OCI-M2 (cell line): ENCODE data around the gene CNIH2.
"Not testable (repeated sequence)": the region's sequence is repeated elsewhere in the genome, so short reads cannot be mapped to it uniquely, and the experiment has no call there.

Source experiments
- DNase-seq: peaks from one replicate; lab custom pipeline; 2025; ENCODE audit not compliant: unreplicated experiment; lab: John Stamatoyannopoulos, UW

The CNIH2 gene

DNA sequence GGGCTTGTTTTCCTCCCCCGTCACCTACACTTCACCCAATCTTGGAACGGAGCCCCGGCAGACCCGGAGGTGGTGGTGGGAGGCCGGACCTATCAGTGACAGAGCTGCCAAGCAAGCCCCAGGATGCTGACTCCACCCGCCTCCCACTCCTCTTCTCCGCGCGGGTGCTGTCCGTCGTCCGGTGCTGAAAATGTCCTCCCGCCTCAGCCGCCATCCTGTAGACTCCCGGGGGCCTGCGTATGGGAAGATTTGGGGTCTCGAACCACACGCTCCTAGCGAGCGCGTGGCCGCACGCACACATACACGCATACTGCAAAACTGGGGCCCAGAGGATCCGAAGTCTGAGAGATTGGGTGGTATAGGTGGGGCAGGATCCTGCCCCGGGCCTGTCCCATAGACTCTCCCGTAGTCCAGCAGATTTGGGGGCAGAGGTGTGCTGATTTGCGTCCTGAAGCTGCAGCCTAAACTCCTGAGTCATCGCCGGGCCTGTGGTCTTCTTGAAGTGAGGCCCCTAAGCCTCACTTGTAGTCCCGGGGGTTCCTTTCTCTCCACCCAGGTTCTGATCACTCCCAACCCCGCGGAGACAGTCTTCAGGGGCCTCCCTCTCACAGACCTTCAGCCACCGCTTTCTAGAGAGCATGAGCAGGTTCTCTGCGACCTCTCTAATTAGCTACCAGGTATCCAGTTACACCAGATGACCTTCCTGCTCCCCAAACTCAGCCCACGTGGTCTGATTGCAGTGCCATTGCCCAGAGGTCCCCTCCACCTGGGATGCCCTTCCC, 11.8 kb downstream of the CNIH2 start:
- DNase-seq: peak; percentile 80

DNA sequence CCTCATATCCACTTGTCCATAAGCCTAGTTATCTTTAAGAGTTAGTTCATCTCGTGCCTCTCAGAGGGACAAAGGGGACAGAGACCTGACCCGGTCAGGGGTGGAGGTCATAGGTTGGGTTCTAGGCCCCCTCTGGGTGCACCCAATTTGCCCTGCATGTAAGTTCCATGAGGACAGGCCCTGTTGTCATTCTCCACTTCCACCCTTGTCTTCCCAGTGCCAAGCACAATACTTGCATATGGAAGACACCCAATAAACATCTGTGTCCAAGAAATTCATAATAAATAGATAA, 12.3 kb downstream of the CNIH2 start:
- DNase-seq: no peak

DNA sequence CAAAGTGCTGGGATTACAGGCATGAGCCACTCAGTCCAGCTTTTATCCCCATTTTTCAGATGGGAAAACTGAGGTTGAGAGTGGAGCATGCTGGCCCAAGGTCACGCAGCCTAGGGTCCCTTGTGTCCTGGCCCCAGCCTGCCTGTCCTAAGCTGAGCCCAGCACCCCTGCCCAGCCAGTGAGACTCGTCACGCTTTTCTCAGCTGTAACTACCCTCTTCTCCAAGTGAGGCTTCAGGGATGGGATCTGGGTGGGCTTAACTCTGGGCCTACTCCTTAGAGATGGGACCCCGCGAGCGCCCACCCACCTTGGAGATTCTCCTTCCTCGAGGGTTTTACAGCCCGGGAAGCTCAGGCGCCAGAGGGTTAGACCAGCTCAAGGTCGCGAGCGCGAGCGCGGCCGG, 13.3 kb downstream of the CNIH2 start:
- no peak for DNase-seq

DNA sequence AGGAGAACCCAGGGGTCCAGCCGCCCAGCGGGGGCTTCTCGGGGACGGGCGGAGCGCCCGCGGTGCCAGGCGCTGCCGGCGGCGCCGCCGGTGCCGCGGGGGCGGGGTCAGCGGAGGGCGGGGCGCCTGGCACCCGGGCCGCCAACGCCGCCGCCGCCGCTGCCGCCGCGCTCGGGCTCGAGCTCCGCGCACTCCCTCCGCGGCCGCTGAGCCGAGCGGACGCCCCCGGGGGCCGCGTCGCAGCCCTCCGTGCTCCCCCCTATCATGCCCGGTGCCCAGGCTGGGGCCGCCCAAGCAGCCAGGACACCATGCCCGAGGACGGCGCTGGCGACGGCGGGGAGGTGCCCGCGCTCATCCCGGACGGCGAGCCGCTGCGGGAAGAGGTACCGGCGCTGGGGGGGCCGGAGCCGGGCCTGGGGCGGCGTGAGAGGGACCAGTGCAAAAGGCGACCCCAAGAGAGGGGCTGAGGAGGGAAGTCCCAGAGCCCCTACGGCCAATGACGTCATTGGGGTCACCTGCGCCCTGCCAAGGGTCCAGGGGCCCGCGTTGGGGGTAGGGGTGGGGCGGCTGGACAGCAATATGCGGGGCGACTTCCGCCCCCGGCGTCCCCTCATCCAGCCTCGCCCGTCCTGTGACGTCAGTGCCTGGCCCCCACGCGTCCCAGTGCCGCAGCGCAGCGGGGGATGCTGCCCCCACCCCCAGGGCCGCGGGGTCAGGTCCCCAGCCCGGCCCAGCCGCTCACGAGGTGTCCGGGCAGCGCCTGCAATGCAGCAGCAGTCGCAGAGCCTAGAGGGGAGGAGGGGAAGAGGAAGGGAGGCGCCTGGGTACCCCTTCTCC, 13.9 kb downstream of the CNIH2 start, which contains the start of gene TMEM151A:
Gene TMEM151A, plus strand, starts transcription at position 189 of the 837 bp plus-strand sequence. Its CDS starts 120 bp downstream, at position 309.
- no peak for DNase-seq

DNA sequence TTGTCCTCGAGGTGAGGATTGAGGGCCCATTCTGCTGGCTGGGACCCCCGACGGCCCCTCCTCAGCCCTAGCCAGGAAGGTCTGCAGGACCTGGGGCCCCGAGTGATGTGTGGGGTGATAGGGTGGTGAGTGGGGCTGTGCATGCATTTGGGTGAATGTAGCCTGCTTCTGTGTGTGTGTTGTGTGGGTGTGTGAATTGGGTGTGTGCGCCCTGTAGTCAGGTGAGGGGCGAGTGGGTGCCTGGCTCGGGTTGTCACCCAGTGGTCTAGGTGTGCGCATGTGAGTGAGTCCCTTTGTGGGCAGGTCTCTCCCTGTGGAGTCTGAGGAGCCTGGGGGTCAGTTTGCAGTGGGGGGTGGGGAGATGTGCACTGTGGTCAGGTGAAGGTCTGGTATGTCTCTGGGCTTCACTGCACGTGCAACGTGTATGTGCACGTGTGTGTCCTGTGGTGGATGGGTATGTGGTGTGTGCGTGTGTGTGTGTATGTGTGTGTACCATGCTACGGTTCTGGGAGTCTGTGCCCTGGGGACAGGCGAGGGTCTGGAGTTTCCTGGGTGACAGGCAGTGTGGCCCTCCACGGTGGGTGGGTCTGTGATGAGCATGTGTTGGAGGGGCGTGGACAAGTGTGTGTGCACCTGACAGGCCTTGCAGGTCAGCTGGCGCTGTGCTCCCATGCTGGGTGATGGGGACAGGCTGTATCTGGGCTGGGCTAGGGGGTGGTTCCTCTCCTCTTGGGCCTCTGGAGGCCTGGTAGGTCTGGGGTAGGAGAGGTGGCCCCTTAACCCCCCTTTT, 14.8 kb downstream of the CNIH2 start:
- no peak for DNase-seq

DNA sequence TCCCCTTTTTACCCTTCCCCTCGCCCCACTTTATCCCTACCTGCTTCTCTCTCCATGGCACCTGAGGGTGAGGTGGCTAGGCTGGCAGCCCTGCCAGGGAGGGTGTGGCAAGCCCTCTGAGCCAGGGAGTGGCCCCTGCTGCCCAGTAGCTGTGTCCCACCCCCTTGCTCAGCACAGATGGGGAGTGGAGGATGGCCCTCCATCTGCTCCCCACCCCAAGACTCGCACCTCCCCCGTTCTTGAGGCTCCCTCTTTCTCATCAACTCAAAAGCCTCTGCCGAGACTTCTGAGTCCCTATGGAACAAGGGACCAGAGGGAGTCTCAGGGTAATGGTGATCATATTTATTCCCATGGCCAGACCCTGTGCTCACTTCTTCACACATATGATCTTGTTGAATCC, 15.4 kb downstream of the CNIH2 start:
- DNase-seq: no peak

DNA sequence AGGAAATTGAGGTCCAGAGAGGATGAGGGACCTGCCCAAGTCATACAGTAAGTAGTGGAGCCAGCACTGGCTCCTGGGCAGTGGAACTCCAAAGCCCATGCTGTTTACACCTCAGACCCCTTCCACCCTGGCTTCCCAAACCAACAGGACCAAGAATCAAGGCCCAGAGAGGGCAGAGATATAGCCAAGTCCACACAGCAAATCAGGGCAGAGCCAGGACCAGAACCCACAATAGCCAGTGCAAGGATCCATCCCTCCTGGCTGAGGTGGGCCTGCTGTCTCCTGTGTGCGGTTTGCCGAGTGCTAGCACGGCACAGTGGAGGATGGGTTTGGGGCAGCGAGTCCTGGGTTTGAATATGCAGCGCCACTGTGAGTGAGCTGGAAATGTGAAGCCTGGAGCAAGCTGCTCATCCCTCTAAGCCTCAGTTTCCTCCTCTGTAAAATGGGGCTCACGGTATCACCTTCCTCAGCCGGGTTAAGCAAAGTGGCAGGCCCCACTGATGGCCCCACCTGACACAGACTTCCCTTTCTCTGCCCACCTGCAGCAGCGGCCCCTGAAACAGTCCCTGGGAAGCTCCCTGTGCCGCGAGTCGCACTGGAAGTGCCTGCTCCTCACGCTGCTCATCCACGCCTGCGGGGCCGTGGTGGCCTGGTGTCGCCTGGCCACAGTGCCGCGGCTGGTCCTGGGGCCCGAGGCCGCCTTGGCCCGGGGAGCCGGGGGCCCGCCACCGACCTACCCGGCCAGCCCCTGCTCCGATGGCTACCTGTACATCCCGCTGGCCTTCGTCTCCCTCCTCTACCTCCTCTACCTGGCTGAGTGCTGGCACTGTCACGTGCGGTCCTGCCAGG, 16.0 kb downstream of the CNIH2 start:
- DNase-seq: no peak

DNA sequence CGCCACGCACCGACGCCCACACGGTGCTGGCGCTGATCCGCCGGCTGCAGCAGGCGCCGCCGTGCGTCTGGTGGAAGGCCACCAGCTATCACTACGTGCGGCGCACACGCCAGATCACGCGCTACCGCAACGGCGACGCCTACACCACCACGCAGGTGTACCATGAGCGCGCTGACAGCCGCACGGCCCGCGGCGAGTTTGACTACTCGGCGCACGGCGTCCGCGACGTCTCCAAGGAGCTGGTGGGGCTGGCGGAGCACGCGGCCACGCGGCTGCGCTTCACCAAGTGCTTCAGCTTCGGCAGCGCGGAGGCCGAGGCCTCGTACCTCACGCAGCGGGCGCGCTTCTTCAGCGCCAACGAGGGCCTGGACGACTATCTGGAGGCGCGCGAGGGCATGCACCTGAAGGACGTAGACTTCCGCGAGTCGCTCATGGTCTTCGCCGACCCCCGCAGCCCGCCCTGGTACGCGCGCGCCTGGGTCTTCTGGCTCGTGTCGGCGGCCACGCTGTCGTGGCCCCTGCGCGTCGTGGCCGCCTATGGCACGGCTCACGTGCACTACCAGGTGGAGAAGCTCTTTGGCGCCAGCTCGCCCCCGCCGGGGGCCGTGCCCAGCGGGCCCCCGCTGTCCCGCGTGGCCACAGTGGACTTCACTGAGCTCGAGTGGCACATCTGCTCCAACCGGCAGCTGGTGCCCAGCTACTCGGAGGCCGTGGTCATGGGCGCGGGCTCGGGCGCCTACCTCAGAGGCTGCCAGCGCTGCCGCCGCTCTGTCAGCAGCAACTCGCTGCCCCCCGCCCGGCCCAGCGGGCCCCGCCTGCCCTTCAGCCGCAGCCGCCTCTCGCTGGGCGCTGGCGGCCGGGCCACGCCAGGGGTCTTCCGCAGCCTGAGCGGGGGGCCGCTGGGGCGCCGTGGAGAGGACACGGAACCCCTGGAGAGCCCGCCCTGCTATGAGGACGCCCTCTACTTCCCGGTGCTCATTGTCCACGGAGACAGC, 16.9 kb downstream of the CNIH2 start:
- no peak for DNase-seq

DNA sequence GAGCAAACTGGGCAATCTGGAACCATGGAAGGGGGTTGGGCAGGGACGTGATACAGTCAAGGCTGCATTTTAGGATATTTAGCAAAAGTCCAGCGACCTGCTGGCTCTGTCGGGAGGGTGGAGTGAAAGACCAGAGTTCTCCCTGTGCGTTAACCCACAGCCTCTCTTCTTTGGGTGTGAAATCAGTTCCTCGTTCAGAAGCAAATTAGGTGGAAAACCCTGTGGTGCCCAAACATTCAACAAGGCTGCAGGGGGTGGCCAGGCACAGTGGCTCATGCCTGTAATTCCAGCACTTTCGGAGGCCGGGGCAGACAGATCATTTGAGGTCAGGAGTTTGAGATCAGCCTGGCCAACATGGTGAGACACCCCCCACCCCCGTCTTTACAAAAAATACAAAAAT, 19.6 kb downstream of the CNIH2 start:
- no peak for DNase-seq

DNA sequence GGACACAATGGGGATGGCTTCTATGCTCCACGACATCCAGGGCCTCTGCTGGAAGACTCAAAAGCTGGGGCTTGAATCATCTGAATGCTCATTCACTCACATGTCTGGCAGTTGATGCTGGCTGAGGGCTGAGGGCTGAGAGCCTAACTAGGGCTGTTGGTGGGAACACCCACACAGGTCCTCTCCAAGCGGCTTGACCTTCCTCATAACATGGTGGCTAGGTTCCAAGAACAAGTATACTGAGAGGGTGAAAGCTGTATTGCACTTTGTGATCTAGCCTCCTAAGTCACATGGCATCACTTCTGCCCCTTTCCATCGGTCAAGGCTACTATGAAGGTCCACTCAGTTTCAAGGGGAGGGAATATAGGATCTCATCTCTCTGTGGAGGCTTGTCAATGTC, 21.2 kb downstream of the CNIH2 start:
- no peak for DNase-seq

DNA sequence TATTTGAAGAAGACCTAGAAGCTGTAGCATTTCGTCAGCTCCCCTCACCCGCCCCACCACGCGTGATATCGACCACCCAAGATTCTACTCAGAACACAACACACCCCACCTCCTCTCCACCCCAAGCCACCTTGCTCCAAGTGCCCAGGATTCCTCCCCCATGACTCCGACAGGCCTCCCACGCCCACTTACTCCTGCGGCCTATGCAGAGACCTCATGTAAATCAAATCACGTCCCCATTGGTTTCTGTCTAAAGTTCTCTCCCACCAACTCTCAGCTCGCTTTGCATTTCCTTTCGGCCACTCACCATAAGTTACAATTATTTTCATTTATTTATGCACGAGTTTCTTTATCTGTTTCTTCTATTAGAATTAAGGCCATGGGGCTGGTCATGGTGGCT, 24.7 kb downstream of the CNIH2 start:
- no peak for DNase-seq

DNA sequence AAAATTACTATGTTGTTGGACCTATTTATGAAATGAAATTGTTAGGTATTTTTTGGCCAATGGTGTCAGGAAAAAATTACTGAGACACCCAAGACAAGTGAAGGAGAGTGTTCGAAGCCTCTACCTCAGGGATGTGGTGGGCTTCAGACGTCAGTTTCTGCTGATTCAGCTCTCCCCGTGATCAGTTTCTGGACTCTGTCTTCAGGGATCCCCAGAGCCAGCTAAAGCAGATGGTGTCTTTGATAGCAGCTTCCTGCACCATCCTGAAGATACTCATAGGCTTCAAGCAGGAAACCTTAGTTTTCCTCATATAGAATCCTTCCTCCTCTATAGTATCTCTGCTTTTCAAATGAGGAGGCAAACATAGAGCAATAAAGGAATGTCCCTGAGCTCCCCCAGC, 31.5 kb downstream of the CNIH2 start:
- DNase-seq: no peak

DNA sequence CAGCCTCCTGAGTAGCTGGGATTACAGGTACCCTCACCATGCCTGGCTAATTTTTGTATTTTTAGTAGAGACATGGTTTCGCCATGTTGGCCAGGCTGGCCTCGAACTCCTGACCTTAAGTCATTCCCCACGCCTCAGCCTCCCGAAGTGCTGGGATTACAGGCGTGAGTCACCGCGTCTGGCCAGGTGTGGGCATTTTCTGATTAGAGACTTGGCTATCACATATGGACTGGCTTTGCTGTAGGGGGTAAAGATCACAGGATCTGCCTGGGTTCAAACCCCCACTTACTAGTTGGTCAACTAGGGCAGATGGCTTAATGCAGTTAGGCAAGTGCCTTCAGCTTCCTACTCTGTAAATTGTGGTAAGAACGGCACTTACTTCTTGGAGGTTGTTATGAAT, 32.3 kb downstream of the CNIH2 start:
- DNase-seq: no peak

DNA sequence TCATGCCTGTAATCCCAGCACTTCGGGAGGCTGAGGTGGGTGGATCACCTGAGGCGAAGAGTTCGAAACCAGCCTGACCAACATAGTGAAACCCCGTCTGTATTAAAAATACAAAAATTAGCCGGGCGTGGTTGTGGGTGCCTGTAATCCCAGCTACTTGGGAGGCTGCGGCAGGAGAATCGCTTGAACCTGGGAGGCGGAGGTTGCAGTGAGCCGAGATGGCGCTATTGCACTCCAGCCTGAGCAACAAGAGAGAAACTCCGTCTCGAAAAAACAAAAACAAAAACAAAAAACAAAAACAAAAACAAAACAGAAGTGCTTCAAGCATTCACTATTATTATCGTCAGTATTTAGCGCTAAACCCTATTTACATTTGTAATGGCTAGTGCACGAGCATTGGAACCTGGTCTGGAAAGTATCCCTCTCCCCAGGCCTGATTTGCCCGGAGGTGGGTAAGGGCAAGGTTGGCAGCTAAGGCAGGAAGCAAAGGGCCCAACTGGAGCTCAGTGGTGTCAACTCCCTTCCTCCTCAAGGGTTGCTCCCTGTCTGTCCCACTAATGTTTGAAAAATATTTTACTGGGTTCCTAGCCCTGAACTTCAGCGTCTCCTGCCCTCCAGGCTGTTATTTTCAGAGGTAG, 32.9 kb downstream of the CNIH2 start:
- not testable (repeated sequence) for DNase-seq

DNA sequence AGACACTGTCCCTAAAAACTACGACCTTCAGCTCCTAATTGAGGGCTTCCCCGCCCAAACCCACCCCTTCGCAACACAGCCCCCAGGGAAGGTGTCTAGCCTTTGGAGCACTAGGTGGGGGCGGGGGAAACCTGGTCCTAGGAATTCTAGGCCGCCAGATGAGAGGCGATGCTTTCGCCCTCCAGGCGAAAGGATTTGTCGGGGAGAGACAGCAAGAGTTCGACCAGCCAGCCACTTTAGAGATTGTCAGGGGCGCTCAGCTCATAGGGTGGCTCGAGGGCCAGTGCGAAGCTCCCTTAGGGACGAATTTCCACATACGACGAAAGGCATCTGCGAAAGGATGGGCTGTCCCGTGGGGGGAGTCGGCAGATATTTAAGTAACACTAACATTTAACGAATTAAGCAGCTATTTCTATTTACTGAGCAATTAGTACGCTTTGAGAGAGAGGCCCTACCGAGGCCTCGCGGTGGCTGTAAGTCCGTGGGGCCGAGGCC, 33.5 kb downstream of the CNIH2 start:
- DNase-seq: no peak

DNA sequence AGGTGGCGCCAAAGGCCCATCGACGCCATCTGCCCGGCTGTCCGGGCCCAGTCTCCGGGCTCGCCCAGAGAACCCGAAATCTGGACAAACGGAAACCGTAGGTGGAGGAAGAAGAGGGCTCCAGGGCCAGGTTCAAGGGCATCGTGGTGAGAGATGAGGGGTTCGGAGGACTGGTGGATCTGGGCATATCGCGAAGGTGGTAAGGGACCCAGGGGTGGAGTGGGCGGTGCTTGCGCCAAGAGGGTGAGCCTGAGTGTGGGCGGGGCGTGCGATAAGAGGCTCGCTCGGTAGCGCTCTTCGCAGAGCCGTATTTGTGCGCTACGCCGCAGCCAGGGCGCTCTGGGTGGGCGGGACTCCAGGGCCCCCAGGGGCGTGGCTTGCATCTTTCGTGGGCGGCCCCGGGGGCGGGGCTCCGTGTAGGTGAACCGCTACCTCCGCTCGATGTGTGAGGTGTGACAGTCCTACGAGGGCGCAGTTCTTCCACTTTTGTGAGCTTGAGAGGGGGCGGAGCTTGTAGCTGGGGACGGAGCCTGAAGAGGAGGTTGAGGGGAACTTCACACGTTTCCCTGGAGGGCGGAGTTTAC, 34.1 kb downstream of the CNIH2 start:
- peak; percentile 72 for DNase-seq

DNA sequence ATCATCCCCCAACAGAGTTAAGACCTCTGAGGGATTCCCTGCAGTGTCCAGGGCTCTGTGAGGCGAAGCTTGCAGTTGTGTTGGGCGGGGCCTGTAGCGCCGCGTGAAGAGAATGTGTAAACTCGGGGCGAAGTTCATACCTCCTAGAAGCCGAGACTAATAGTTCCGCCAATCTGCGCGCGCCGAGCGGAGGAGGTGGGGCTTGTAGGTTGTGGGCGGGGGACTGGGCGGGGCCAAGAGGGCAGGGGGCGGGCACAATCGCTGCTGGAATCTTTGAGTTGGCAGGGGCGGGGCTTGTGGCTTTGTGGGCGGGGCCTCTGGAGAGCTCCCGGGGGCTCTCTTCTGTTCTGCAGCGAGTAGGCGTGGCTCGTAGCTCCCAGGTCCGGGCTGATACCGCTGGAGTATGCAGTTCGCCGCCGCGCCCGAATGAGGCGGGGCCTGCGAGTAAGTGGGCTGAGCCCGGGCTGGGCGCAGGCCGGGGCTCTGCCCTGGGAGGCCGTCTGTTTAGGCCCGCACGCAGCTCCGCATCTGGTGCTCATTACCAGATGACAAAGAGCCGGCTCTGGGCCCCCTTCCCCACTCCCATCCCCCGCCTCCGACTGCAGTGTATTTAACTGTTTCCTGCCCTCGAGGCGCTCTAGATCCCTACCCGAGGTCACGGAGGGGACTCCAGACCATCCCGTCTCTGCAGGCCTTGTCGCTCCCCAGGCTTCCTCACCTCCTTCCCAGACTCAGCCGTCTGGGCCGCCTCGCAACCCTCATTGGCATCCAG, 34.8 kb downstream of the CNIH2 start:
- DNase-seq: peak; percentile 66
